ENCODE measurements around the gene CYP2U1. TPM values are rescaled to one million over a fixed set of nuclear protein-coding genes. Genes with fewer than 3 reads are reported as not detected.

Gene CYP2U1
- total RNA-seq, 1 experiment from 2014 or later = 2.5 TPM

GRCh38 chr4:108001540-108002135 lies 70.3 kb downstream of the CYP2U1 start:
- POLR2A ChIA-PET = interaction anchor here (0.6 to 1.2 kb wide), 3 partner anchors 9 to 175 kb away, joined by 3 to 4 read pairs (median 3); no protein-coding TSS in a partner anchor
- CTCF ChIA-PET = interaction anchor here (0.7 to 1.9 kb wide), 3 partner anchors 12 to 24 kb away, joined by 3 to 7 read pairs (median 6); no protein-coding TSS in a partner anchor
- TF ChIP-seq CTCF (IDR thresholded peaks at IDR 0.05; ENCODE audit: unreplicated experiment) = no peak

More at GRCh38 chr4:108001540-108002135, 70.3 kb downstream of the CYP2U1 start:
- peaks cover 41% of the 10 kb centered on the region for H3K4me1 Mint-ChIP-seq (ENCODE audit: insufficient read depth, unreplicated experiment)
- intact Hi-C loops (cut with micrococcal nuclease) = no loop called here
- H3K36me3 Mint-ChIP-seq (ENCODE audit: insufficient read depth, unreplicated experiment) = peaks cover 20% of the 10 kb centered on the region
- no peak overlapping the region for H3K27ac Mint-ChIP-seq (ENCODE audit: low read depth, unreplicated experiment)
- no TSS peak for BruUV-seq (replicated peaks)
- no peaks in the 10 kb centered on the region for H3K27me3 Mint-ChIP-seq (ENCODE audit: insufficient read depth, unreplicated experiment)
- DNase-seq (ENCODE audit: unreplicated experiment) = no peak
- H3K4me3 Mint-ChIP-seq (ENCODE audit: unreplicated experiment) = no peak overlapping the region
- H3K9me3 Mint-ChIP-seq (ENCODE audit: unreplicated experiment) = peaks cover 7% of the 10 kb centered on the region

Other genes starting within 250 kb of the CYP2U1 start
- gene PAPSS1, start 211.3 kb upstream of the CYP2U1 start, total RNA-seq (2022) = 58.7 and 63.9 TPM in 2 replicates
- gene SGMS2, start 106.6 kb upstream of the CYP2U1 start, total RNA-seq (2022) = 77.8 and 85.3 TPM in 2 replicates
- 19.2 and 26.2 TPM in 2 replicates for gene HADH, start 58.3 kb downstream of the CYP2U1 start, total RNA-seq (2022)
- 2.0 and 3.0 TPM in 2 replicates for gene LEF1, start 237.4 kb downstream of the CYP2U1 start, total RNA-seq (2022)